Measurements from ENCODE around the gene CPNE4.

DNA sequence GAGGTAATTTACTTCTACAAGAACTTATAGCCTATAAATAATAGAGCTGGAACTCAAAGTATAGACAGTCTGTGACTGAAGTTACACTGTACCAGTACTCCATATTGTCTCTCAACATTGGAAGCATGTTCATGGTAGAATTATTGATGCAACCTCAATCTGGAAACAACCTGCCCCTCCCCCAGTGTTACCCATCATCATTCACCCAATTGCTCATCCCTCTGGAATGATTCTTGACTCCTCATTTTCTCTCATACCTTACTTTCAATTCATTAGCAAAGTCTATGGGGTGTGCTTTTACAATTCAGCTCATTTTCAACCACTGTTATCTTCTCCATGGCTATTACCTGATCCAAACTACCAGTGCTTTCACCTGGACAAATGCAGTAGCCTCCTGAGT is 151.7 kb downstream of the CPNE4 start:
- TF ChIP-seq CTCF (IDR thresholded peaks at IDR 0.05) (no peak), EP300 (IDR thresholded peaks at IDR 0.05) (no peak), POLR2A (IDR thresholded peaks at IDR 0.05) (no peak)

Measured in stomach (tissue), 4 donors.